ENCODE data around the gene NSUN7. TPM values are rescaled to one million over a fixed set of nuclear protein-coding genes. Genes with fewer than 3 reads are reported as not detected.

NSUN7 gene
- total and polyA plus RNA-seq, 9 donors = 2.0 to 12.5 (median 3.3) TPM

DNA sequence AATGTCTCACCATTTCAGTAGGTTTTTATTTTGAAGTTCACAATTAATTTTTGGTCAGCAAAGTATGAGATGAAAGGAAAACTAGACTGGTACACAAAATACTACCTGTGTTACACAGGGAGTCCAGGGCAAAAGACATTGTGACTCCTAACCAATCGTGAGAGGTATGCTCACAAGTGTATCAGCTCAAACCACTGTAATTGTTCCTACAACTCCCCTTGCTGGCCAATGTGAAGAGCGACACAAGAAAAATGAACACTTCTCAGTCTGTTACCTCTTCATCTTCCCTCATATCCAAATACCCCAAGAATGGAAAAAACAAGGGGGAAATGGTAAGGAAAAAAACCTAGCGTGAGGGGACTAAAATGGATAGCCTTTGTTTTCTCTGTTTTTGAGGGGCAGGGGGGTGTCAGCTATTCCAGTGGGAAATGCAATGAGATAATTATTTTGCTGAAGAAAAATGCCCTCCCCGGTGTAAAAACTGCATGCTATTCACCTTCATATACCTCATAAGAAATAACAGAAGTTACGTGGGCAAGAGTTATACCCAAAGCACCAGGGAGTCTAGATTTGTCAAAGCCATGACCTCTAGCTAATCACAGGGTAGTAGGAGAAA lies 30.6 kb upstream of the NSUN7 start:
- H3K27me3 ChIP-seq = no peaks in the 10 kb centered on the region
- DNase-seq = no peak
- intact Hi-C loops (cut with DNase I) = no loop called here
- WGBS, 3 donors = 31 to 39% (median 33%) methylated on average over 5 of the region's 5 CpGs
- H3K4me1 ChIP-seq (ENCODE audit: insufficient read depth) = no peaks in the 10 kb centered on the region
- TF ChIP-seq, protein P1, sequence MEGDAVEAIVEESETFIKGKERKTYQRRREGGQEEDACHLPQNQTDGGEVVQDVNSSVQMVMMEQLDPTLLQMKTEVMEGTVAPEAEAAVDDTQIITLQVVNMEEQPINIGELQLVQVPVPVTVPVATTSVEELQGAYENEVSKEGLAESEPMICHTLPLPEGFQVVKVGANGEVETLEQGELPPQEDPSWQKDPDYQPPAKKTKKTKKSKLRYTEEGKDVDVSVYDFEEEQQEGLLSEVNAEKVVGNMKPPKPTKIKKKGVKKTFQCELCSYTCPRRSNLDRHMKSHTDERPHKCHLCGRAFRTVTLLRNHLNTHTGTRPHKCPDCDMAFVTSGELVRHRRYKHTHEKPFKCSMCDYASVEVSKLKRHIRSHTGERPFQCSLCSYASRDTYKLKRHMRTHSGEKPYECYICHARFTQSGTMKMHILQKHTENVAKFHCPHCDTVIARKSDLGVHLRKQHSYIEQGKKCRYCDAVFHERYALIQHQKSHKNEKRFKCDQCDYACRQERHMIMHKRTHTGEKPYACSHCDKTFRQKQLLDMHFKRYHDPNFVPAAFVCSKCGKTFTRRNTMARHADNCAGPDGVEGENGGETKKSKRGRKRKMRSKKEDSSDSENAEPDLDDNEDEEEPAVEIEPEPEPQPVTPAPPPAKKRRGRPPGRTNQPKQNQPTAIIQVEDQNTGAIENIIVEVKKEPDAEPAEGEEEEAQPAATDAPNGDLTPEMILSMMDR (IDR thresholded peaks at IDR 0.05) = peak in 1 of 3 donors; percentile 44
- no peak for TF ChIP-seq POLR2A (IDR thresholded peaks at IDR 0.05)
- no peak for TF ChIP-seq EP300 (IDR thresholded peaks at IDR 0.05)
- H3K27ac ChIP-seq = no peak overlapping the region
- no peak overlapping the region for H3K4me3 ChIP-seq
- no peaks in the 10 kb centered on the region for H3K9me3 ChIP-seq
- no peaks in the 10 kb centered on the region for H3K36me3 ChIP-seq

DNA sequence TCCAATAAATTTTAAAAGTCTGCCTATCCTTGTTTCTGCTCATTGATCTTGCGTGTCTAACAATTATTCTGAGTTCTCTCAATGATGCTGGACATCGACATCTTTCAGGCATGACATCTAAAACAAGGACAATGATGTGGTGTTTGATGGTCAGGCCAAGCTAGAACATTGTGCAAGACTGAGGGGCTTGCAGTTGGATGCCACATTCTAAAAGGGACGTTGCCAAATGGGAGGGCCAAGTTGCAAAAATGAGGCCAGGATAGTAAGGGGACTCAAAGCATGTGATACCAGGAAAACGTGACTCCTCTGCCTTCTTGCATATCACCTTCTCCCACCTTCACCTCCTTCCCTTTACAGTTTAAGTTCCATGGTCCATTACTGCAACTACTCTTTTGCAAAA lies 29.4 kb upstream of the NSUN7 start:
- intact Hi-C loops (cut with DNase I) = no loop called here
- WGBS, 3 donors = 68 to 74% (median 70%) methylated on average over 4 of the region's 4 CpGs

DNA sequence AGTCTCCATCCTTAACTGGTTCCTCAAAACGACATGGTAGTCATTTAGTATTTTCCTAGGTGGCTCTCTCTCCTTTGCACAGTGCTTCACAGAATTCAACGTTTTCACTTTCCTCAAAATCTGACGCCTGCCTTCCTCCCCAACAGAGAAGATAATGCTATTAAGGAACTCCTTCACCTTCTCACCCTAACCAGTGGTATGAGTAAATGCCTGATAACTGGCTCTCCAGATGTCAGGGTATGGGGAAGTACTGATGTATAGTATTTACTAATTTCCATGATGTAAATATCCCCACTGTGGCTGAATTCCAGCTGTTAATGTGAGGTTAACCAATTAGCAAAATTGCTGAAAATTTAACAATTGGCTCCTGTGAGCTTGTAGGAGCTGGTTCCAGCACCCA lies 28.8 kb upstream of the NSUN7 start:
- WGBS, 3 donors = 7 to 20% (median 13%) methylated on average over 3 of the region's 3 CpGs
- Histone ChIP-seq H3K36me3 (no peaks in the 10 kb centered on the region), H3K4me1 (ENCODE audit: insufficient read depth) (no peaks in the 10 kb centered on the region), H3K4me3 (no peak overlapping the region), H3K27me3 (no peaks in the 10 kb centered on the region), H3K9me3 (no peaks in the 10 kb centered on the region), H3K27ac (no peak overlapping the region)
- intact Hi-C loops (cut with DNase I) = no loop called here
- no peak for DNase-seq
- TF ChIP-seq EP300 (IDR thresholded peaks at IDR 0.05) = no peak

More for the DNA sequence above, 29.4 kb upstream of the NSUN7 start:
- H3K27me3 ChIP-seq = no peaks in the 10 kb centered on the region
- no peaks in the 10 kb centered on the region for H3K36me3 ChIP-seq
- H3K4me3 ChIP-seq = no peak overlapping the region
- TF ChIP-seq EP300 (IDR thresholded peaks at IDR 0.05) (no peak), POLR2A (IDR thresholded peaks at IDR 0.05) (no peak)
- DNase-seq = no peak
- H3K9me3 ChIP-seq = no peaks in the 10 kb centered on the region
- H3K4me1 ChIP-seq (ENCODE audit: insufficient read depth) = no peaks in the 10 kb centered on the region
- H3K27ac ChIP-seq = no peak overlapping the region

DNA sequence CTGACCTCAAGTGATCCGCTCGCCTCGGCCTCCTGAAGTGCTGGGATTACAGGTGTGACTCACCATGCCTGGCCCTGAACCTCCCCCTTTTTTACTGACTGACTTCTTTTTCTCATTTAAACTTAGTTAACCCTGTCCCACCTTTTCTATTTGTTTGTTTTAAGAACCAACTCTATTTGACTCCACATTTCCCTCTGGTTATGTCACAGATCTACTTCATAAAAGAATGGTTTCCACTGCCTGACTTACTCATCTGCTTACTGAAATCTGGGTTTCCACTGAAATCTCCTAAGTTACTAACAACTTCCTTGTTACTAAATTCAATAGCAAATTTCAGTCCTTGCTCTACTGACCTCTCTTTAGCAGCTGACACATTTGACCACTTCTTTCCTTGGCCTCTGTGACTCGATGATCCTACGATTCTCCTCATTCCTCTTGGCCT lies 28.0 kb upstream of the NSUN7 start:
- H3K27ac ChIP-seq = no peak overlapping the region

DNA sequence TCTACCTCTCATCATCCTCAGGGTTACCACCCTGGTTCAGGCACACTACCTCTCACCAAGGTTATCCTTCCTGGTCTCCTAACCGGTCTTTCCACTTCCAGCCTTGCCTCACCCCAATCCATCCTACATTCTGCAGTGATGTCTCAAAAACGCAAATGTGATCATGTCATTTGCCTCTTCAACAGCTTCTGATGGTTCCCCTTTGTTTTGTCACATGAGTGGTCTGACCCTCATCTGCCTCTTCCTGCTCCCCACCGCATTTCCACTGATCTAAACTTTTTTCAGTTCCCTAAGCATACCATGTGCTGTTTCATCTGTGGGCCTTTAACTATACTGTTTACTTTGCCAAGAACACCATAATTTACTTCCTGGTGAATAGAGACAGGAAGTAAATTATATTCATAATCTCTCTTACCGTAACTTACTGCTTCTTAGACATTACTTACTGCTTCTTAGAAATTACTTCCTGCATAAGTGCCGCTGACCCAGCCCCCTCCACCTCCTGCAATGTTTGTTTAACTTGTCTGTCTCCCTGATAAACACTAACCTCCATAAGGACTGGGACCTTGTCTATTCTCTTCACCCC lies 27.1 kb upstream of the NSUN7 start:
- Histone ChIP-seq H3K4me1 (ENCODE audit: insufficient read depth) (no peaks in the 10 kb centered on the region), H3K4me3 (no peak overlapping the region), H3K36me3 (no peaks in the 10 kb centered on the region), H3K27ac (no peak overlapping the region), H3K27me3 (no peaks in the 10 kb centered on the region), H3K9me3 (no peaks in the 10 kb centered on the region)
- DNase-seq = no peak
- intact Hi-C loops (cut with DNase I) = no loop called here
- TF ChIP-seq, protein P1 (IDR thresholded peaks at IDR 0.05) = no peak
- TF ChIP-seq POLR2A (IDR thresholded peaks at IDR 0.05) = no peak
- no peak for TF ChIP-seq EP300 (IDR thresholded peaks at IDR 0.05)
- WGBS, 3 donors = 58 to 62% (median 60%) methylated on average over 5 of the region's 5 CpGs

More for the DNA sequence above, 28.0 kb upstream of the NSUN7 start:
- Histone ChIP-seq H3K36me3 (no peaks in the 10 kb centered on the region), H3K9me3 (no peaks in the 10 kb centered on the region), H3K27me3 (no peaks in the 10 kb centered on the region), H3K4me3 (no peak overlapping the region), H3K4me1 (ENCODE audit: insufficient read depth) (no peaks in the 10 kb centered on the region)
- no peak for DNase-seq
- TF ChIP-seq, protein P1 (IDR thresholded peaks at IDR 0.05) = no peak
- intact Hi-C loops (cut with DNase I) = no loop called here
- WGBS, 3 donors = 83 to 91% (median 86%) methylated on average over 5 of the region's 5 CpGs
